Left ventricle myocardium inferior (tissue), 1 donor: ENCODE measurements around the gene GRHL1. TPM values are rescaled to one million over a fixed set of nuclear protein-coding genes. Genes with fewer than 3 reads are reported as not detected.

ENCODE experiments used
- DNase-seq: peaks from one replicate; pipeline ENCODE4 v3.0.0-alpha.2; 2020
- H3K27ac ChIP-seq: fragments of 200-600 bp; replicated peaks from 2 replicates; pipeline ENCODE4 v1.8.0; 2021
- H3K27me3 ChIP-seq: fragments of 200-600 bp; 2 replicates; pipeline ENCODE4 v1.8.0; 2021; ENCODE audit warnings: low read depth
- H3K36me3 ChIP-seq: fragments of 200-600 bp; 2 replicates; pipeline ENCODE4 v1.8.0; 2021
- H3K4me1 ChIP-seq: fragments of 200-600 bp; 2 replicates; pipeline ENCODE4 v1.8.0; 2021
- H3K4me3 ChIP-seq: fragments of 200-600 bp; 2 replicates; pipeline ENCODE4 v1.8.0; 2021; ENCODE audit warnings: mild to moderate bottlenecking, moderate library complexity
- H3K9me3 ChIP-seq: fragments of 200-600 bp; replicated peaks from 2 replicates; pipeline ENCODE4 v1.8.0; 2021
- intact Hi-C: fragments of 100-400 bp; cut with micrococcal nuclease; formaldehyde crosslinking; loops from one replicate; pipeline ENCODE4 v1.11.0; 2022
- total RNA-seq: library from RNA; stranded (reverse); fragmentation: NEBNext Ultra II Directional; extraction: Animal tissue kit (Norgen Biotek cat#: 25700); gene quantifications from one replicate; pipeline ENCODE4 v1.2.1, GENCODE V29; 2021
- TF ChIP-seq, protein P1 (sequence below): fragments of 200-600 bp; IDR thresholded peaks from 2 replicates; pipeline ENCODE4 v1.8.0; 2021; ENCODE audit warnings: antibody characterized with exemption, mild to moderate bottlenecking, borderline replicate concordance
- donor health status: DM: no; HTN: yes; CAD: no; lungs with severe emphysema.

GRHL1 gene
- total RNA-seq, 1 donor from 2014 or later: 0.69 TPM

GRCh38 chr2:10017313-10017941 lies 65.9 kb downstream of the GRHL1 start:
- Histone ChIP-seq H3K27ac (no peak overlapping the region), H3K27me3 (no peaks in the 10 kb centered on the region), H3K9me3 (peaks cover 15% of the 10 kb centered on the region), H3K4me1 (no peaks in the 10 kb centered on the region), H3K36me3 (no peaks in the 10 kb centered on the region), H3K4me3 (no peak overlapping the region)
- TF ChIP-seq, protein P1, sequence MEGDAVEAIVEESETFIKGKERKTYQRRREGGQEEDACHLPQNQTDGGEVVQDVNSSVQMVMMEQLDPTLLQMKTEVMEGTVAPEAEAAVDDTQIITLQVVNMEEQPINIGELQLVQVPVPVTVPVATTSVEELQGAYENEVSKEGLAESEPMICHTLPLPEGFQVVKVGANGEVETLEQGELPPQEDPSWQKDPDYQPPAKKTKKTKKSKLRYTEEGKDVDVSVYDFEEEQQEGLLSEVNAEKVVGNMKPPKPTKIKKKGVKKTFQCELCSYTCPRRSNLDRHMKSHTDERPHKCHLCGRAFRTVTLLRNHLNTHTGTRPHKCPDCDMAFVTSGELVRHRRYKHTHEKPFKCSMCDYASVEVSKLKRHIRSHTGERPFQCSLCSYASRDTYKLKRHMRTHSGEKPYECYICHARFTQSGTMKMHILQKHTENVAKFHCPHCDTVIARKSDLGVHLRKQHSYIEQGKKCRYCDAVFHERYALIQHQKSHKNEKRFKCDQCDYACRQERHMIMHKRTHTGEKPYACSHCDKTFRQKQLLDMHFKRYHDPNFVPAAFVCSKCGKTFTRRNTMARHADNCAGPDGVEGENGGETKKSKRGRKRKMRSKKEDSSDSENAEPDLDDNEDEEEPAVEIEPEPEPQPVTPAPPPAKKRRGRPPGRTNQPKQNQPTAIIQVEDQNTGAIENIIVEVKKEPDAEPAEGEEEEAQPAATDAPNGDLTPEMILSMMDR: no peak
- no peak for DNase-seq
- intact Hi-C loops: no loop called here

DNA sequence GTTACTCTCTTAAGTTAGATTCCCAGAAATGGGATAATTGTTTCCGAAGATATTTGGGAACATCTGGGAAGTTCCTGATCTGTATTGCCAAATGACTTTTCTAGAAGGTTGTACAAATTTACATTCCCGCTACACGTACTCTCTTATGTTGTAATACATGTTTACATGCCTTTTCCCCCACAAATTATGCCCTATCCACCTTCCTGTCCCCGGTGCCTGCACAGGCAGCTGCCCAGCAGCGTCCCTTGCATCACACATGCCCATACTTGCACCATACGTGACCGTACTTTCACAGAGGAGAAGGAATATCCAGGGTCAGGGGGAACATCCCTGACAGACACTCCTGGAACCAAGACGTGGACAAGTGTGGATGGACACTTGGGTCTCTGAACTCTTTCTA lies 67.7 kb downstream of the GRHL1 start:
- H3K4me1 ChIP-seq: no peaks in the 10 kb centered on the region
- H3K9me3 ChIP-seq: peaks cover 15% of the 10 kb centered on the region
- no peak for DNase-seq
- H3K36me3 ChIP-seq: no peaks in the 10 kb centered on the region
- no peak overlapping the region for H3K4me3 ChIP-seq
- intact Hi-C loops: no loop called here
- H3K27me3 ChIP-seq: no peaks in the 10 kb centered on the region
- no peak overlapping the region for H3K27ac ChIP-seq
- TF ChIP-seq, protein P1: no peak

- TF ChIP-seq, protein P1: no peak
- H3K4me1 ChIP-seq: no peaks in the 10 kb centered on the region
- no peaks in the 10 kb centered on the region for H3K36me3 ChIP-seq
- H3K9me3 ChIP-seq: peaks cover 15% of the 10 kb centered on the region
- DNase-seq: no peak
- intact Hi-C loops: no loop called here
- no peaks in the 10 kb centered on the region for H3K27me3 ChIP-seq
- H3K4me3 ChIP-seq: no peak overlapping the region
- no peak overlapping the region for H3K27ac ChIP-seq
These were observed 68.3 kb downstream of the GRHL1 start for GRCh38 chr2:10019602-10020400.

GRCh38 chr2:10022041-10022421 lies 70.5 kb downstream of the GRHL1 start:
- no peak for DNase-seq
- Histone ChIP-seq H3K27me3 (no peaks in the 10 kb centered on the region), H3K9me3 (peaks cover 16% of the 10 kb centered on the region), H3K4me3 (no peak overlapping the region), H3K36me3 (no peaks in the 10 kb centered on the region), H3K27ac (no peak overlapping the region), H3K4me1 (no peaks in the 10 kb centered on the region)
- intact Hi-C loops: no loop called here
- TF ChIP-seq, protein P1: no peak

GRCh38 chr2:10022445-10022844 lies 71.0 kb downstream of the GRHL1 start:
- DNase-seq: no peak
- Histone ChIP-seq H3K4me1 (no peaks in the 10 kb centered on the region), H3K36me3 (no peaks in the 10 kb centered on the region), H3K9me3 (peaks cover 12% of the 10 kb centered on the region), H3K27me3 (no peaks in the 10 kb centered on the region), H3K4me3 (no peak overlapping the region), H3K27ac (no peak overlapping the region)
- intact Hi-C loops: no loop called here
- TF ChIP-seq, protein P1: no peak
